Mammary epithelial cell (primary cell): ENCODE results near the gene RGS17.

ENCODE experiments used
- CTCF ChIP-seq, 2 donors: IDR thresholded peaks in 1 of 2; conservative IDR thresholded peaks in 1 of 2; 2 replicates each; pipeline ENCODE4 v1.5.1; 2011 to 2012; ENCODE audit warnings: inconsistent platforms in 2 of 2, low read length in 2 of 2, mild to moderate bottlenecking in 2 of 2, control low read depth in 1 of 2, low read depth in 1 of 2; ENCODE audit not compliant: insufficient read depth in 1 of 2; ENCODE audit errors: extremely low read depth in 1 of 2
- EZH2 ChIP-seq: IDR thresholded peaks from 2 replicates; pipeline ENCODE4 v1.6.1; 2012; ENCODE audit warnings: low read length, inconsistent platforms, borderline replicate concordance

DNA sequence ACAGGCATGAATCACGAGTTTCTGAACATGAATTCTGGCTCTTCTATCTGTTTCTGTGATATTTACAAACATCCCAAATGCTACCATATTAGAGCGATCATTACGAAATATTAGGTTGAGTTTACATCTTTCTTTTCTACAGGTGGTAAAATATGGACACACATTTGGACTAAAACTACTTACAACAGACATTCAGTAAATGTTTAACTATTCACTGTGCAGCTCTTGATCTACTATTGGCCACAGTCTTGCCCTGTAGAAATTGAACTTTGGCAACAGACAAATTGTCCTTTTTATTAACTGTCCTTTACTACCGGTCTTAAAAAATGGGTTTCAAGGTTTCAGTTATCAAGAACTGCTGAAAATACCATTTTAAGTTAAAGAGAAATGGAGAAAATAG lies 102.1 kb downstream of the RGS17 start:
- no peak for TF ChIP-seq CTCF (conservative IDR thresholded peaks at IDR 0.05 in 1 of 2, IDR thresholded peaks at IDR 0.05 in 1 of 2; ENCODE audit: extremely low read depth in 1 of 2, insufficient read depth in 1 of 2, low read depth in 1 of 2, low read length in 2 of 2)
- TF ChIP-seq EZH2: no peak
